ENCODE results near the gene ZNF608.

DNA sequence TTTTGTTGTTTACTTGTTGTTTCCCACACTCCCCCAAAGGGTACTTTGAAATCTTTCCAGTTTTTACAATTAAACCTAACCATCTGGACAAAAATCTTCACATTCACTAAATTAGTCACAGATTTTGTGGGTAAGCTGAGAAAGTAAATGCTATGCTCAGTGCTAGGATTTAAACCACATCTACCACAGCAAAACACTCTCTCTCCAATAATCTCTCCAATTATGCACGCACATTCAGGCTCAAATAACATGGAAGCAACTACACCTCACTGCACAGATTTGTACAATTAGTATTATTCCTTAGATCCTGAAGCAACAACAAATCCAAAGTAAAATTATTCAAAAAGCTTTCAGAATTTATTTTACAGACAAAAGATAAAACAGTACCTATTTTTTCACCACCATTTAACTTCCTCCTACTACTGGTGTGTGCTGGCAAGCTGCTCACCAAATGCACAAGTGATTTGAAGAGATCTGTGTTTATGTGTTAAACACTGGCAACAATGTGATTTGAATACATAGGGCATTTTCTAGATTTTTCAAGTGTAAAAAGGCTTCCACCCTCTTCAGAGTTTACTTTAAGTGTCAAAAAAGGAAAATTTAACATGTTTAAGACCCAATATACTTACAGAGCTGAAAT is 16.6 kb downstream of the ZNF608 start:
- TF ChIP-seq, protein P1, sequence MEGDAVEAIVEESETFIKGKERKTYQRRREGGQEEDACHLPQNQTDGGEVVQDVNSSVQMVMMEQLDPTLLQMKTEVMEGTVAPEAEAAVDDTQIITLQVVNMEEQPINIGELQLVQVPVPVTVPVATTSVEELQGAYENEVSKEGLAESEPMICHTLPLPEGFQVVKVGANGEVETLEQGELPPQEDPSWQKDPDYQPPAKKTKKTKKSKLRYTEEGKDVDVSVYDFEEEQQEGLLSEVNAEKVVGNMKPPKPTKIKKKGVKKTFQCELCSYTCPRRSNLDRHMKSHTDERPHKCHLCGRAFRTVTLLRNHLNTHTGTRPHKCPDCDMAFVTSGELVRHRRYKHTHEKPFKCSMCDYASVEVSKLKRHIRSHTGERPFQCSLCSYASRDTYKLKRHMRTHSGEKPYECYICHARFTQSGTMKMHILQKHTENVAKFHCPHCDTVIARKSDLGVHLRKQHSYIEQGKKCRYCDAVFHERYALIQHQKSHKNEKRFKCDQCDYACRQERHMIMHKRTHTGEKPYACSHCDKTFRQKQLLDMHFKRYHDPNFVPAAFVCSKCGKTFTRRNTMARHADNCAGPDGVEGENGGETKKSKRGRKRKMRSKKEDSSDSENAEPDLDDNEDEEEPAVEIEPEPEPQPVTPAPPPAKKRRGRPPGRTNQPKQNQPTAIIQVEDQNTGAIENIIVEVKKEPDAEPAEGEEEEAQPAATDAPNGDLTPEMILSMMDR (IDR thresholded peaks at IDR 0.05): no peak
- no peak for TF ChIP-seq POLR2A (IDR thresholded peaks at IDR 0.05)

Measured in right lobe of liver (tissue), 4 donors.